Stomach (tissue), 9 donors: ENCODE measurements around the gene F2. TPM values are rescaled to one million over a fixed set of nuclear protein-coding genes. Genes with fewer than 3 reads are reported as not detected.
A peak's percentile ranks its signal among the peaks of the same experiment; 100 is the strongest.

Source experiments
- DNase-seq, 2 donors: peaks; one replicate each; pipeline versions ENCODE4 v3.0.0 to v3.0.0-alpha.2; 2013 to 2019
- H3K27ac ChIP-seq, 5 donors: fragments of 200-600 bp in 4 of 5; sonication (generic) in 4 of 5; one replicate each; pipeline ENCODE4 v1.5.1; 2013 to 2019; ENCODE audit warnings: mild to moderate bottlenecking in 1 of 5, moderate library complexity in 1 of 5
- H3K27me3 ChIP-seq, 3 donors: fragments of 200-600 bp; sonication (generic); one replicate each; pipeline ENCODE4 v1.5.1; 2017 to 2019; ENCODE audit warnings: mixed run types in 1 of 3
- H3K36me3 ChIP-seq, 4 donors: fragments of 200-600 bp; sonication (generic); 1 replicate in 3 of 4; 2 replicates in 1 of 4; pipeline ENCODE4 v1.5.1; 2016 to 2019
- H3K4me1 ChIP-seq, 4 donors: fragments of 200-600 bp; sonication (generic); one replicate each; pipeline ENCODE4 v1.5.1; 2016 to 2019
- H3K4me3 ChIP-seq, 4 donors: fragments of 200-600 bp; sonication (generic) in 3 of 4; one replicate each; pipeline ENCODE4 v1.5.1; 2016 to 2019; ENCODE audit warnings: mild to moderate bottlenecking in 1 of 4
- H3K9me3 ChIP-seq, 4 donors: fragments of 200-600 bp; sonication (generic); one replicate each; pipeline ENCODE4 v1.5.1; 2016 to 2019
- EP300 ChIP-seq: sonication (generic); formaldehyde crosslinking; IDR thresholded peaks from one replicate; pipeline ENCODE4 v1.6.1; 2017; ENCODE audit warnings: antibody characterized with exemption
- POLR2A ChIP-seq, 4 donors: fragments of 450-650 bp; IDR thresholded peaks; one replicate each; pipeline ENCODE4 v1.6.1; 2016; ENCODE audit warnings: antibody characterized with exemption in 4 of 4, control low read depth in 2 of 4, mild to moderate bottlenecking in 1 of 4, moderate library complexity in 1 of 4
- POLR2AphosphoS5 ChIP-seq, 3 donors: sonication (generic); formaldehyde crosslinking; IDR thresholded peaks; one replicate each; pipeline ENCODE4 v1.6.1; 2016; ENCODE audit warnings: antibody characterized with exemption in 3 of 3
- WGBS, 5 donors: extraction: QIAGEN DNeasy Blood & Tissue Kit in 3 of 5; methylation state at CpG; one replicate each; pipeline versions ENCODE4 v1.1.5 to v1.1.7; 2013 to 2018; 5-methylcytosine and 5-hydroxymethylcytosine counted together
- intact Hi-C: fragments of 100-400 bp; cut with DNase I; formaldehyde crosslinking; loops from one replicate; pipeline ENCODE4 v1.15.1; 2023; ENCODE audit warnings: low total_unique reads
- polyA plus RNA-seq, 3 donors: library from polyadenylated mRNA; stranded (reverse); fragments of 200-250 nt; gene quantifications; one replicate each; pipeline ENCODE4 v1.2.3, GENCODE V29; 2013
- total RNA-seq, 5 donors: library from RNA; depleted of rRNA; stranded (reverse); fragments of >200 nt; gene quantifications; one replicate each; pipeline versions ENCODE4 v1.1.0 to v1.2.3, GENCODE V29; 2014 to 2016
- TF ChIP-seq, protein P1 (sequence below), 7 experiments: fragments of 450-650 bp in 4 of 7; fragments of 200-600 bp in 3 of 7; sonication (generic) in 3 of 7; IDR thresholded peaks; one replicate each; pipeline ENCODE4 v1.5.1; 2016 to 2019; ENCODE audit warnings: antibody characterized with exemption in 7 of 7, control low read depth in 2 of 7, mild to moderate bottlenecking in 1 of 7
- donor health status: healthy with polysubstance abuse.
- donor health status: Bipolar disorder and iron deficiency.
- donor health status: healthy.

Gene F2
- total and polyA plus RNA-seq, 8 donors: 0.19 to 0.92 (median 0.33) TPM; not detected in 5

- H3K4me1 ChIP-seq: peaks cover 22 to 84% (median 46%) of the 10 kb centered on the region in 4 donors
- H3K27me3 ChIP-seq: no peaks in the 10 kb centered on the region
- TF ChIP-seq EP300: no peak
- TF ChIP-seq, protein P1, sequence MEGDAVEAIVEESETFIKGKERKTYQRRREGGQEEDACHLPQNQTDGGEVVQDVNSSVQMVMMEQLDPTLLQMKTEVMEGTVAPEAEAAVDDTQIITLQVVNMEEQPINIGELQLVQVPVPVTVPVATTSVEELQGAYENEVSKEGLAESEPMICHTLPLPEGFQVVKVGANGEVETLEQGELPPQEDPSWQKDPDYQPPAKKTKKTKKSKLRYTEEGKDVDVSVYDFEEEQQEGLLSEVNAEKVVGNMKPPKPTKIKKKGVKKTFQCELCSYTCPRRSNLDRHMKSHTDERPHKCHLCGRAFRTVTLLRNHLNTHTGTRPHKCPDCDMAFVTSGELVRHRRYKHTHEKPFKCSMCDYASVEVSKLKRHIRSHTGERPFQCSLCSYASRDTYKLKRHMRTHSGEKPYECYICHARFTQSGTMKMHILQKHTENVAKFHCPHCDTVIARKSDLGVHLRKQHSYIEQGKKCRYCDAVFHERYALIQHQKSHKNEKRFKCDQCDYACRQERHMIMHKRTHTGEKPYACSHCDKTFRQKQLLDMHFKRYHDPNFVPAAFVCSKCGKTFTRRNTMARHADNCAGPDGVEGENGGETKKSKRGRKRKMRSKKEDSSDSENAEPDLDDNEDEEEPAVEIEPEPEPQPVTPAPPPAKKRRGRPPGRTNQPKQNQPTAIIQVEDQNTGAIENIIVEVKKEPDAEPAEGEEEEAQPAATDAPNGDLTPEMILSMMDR (IDR thresholded peaks at IDR 0.05): no peak
- no peak for TF ChIP-seq POLR2A (IDR thresholded peaks at IDR 0.05)
- TF ChIP-seq POLR2AphosphoS5 (IDR thresholded peaks at IDR 0.05): no peak
- no peak overlapping the region for H3K4me3 ChIP-seq
- H3K36me3 ChIP-seq: peaks cover 55 to 81% (median 79%) of the 10 kb centered on the region in 4 donors
- WGBS, 5 donors: 69 to 92% (median 78%) methylated on average over 6 to 7 of the region's 7 CpGs
- peak overlapping the region in 4 of 5 donors; percentile 15 to 91 (median 82) for H3K27ac ChIP-seq
- no peak for DNase-seq
- intact Hi-C loops: no loop called here
- H3K9me3 ChIP-seq: no peaks in the 10 kb centered on the region
Observed at GRCh38 chr11:46672381-46672839, 46.6 kb upstream of the F2 start.

GRCh38 chr11:46673713-46674462 is 45.1 kb upstream of the F2 start:
- H3K27ac ChIP-seq: peak overlapping the region; percentile 2 to 91 (median 84)
- no peaks in the 10 kb centered on the region for H3K9me3 ChIP-seq
- H3K4me1 ChIP-seq: peaks cover 22 to 85% (median 46%) of the 10 kb centered on the region in 4 donors
- peaks cover 54 to 81% (median 79%) of the 10 kb centered on the region in 4 donors for H3K36me3 ChIP-seq
- TF ChIP-seq POLR2A (IDR thresholded peaks at IDR 0.05) (no peak), POLR2AphosphoS5 (IDR thresholded peaks at IDR 0.05) (no peak), EP300 (no peak)
- TF ChIP-seq, protein P1 (IDR thresholded peaks at IDR 0.05): no peak
- no peak overlapping the region for H3K4me3 ChIP-seq
- H3K27me3 ChIP-seq: no peaks in the 10 kb centered on the region
- DNase-seq: no peak
- WGBS, 5 donors: 50 to 74% (median 67%) methylated on average over 3 to 6 of the region's 6 CpGs
- intact Hi-C loops: no loop called here

GRCh38 chr11:46674463-46675287 is 44.3 kb upstream of the F2 start:
- Histone ChIP-seq H3K36me3 (peaks cover 54 to 81% (median 79%) of the 10 kb centered on the region in 4 donors), H3K4me3 (no peak overlapping the region), H3K27ac (peak overlapping the region; percentile 80 to 91 (median 84)), H3K9me3 (no peaks in the 10 kb centered on the region), H3K27me3 (no peaks in the 10 kb centered on the region), H3K4me1 (peaks cover 22 to 80% (median 46%) of the 10 kb centered on the region in 4 donors)
- no peak for TF ChIP-seq EP300
- no peak for TF ChIP-seq POLR2A (IDR thresholded peaks at IDR 0.05)
- TF ChIP-seq, protein P1 (IDR thresholded peaks at IDR 0.05): no peak
- WGBS, 5 donors: 37 to 46% (median 41%) methylated on average over 12 of the region's 12 CpGs
- peak in 1 of 2 donors; percentile 63 for DNase-seq
- intact Hi-C loops: no loop called here

- Histone ChIP-seq H3K9me3 (no peaks in the 10 kb centered on the region), H3K4me1 (peaks cover 22 to 74% (median 46%) of the 10 kb centered on the region in 4 donors), H3K27me3 (no peaks in the 10 kb centered on the region), H3K4me3 (no peak overlapping the region), H3K36me3 (peaks cover 58 to 81% (median 79%) of the 10 kb centered on the region in 4 donors), H3K27ac (peak overlapping the region; percentile 80 to 91 (median 84))
- 16 to 32% (median 22%) methylated on average over 4 of the region's 4 CpGs for WGBS, 5 donors
- peak; percentile 79 to 80 for DNase-seq
- intact Hi-C loops: no loop called here
- TF ChIP-seq EP300: no peak
- TF ChIP-seq, protein P1 (IDR thresholded peaks at IDR 0.05): peak in 3 of 7 experiments; percentile 9 to 22 (median 11)
- TF ChIP-seq POLR2AphosphoS5 (IDR thresholded peaks at IDR 0.05): peak in 1 of 3 donors; percentile 71
- TF ChIP-seq POLR2A (IDR thresholded peaks at IDR 0.05): no peak
Observed at GRCh38 chr11:46675288-46675851, 43.6 kb upstream of the F2 start.
